ENCODE measurements around the gene MBNL2.

Gene MBNL2

DNA sequence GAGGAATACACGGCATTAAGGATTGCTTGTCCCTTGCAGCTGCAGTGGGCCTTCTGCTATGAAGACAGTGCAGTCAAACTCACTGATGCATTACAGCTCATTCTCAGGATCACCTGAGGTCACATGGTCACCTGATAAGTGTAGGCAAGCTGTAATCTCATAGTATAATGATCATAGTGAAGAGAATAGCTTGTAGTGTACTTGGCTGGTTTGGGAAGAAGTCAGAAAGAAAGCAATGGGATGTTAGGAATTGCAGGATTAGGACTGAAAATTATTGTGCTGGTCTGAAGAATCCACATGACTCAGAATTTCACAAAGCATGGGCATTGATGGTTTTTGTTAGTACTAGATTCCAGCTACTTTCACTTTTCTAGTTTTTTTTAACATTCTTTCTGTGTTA is 76.7 kb downstream of the MBNL2 start:
- DNase-seq (ENCODE audit: low read depth, low spot score) = no peak

DNA sequence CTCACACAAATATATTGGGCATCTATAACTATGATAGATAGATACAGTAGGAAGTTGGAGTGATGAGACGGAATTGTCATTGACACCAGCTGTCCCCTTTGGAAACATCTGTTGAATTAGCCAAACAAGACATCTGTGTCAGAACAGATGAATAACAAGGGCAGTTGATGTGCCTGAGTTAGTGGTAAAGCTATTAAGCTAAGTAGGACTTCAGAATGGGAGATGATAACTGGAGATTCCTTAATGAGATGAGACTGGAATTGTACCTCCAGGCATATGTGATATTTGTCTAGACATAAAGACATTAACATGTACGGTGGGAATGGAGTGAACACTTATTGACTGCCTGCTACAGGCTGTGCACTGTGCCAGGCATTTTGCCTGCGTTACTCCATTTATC is 78.7 kb downstream of the MBNL2 start:
- Histone ChIP-seq H3K27ac (ENCODE audit: low read length) (no peak overlapping the region), H3K9me3 (ENCODE audit: control insufficient read depth, insufficient read depth, low read length) (no peaks in the 10 kb centered on the region), H3K36me3 (ENCODE audit: control insufficient read depth, insufficient read depth, low read length) (no peaks in the 10 kb centered on the region), H3K4me3 (ENCODE audit: low read length) (no peak overlapping the region), H3K27me3 (ENCODE audit: control insufficient read depth, insufficient read depth, low read length) (no peaks in the 10 kb centered on the region), H3K4me1 (ENCODE audit: control insufficient read depth, insufficient read depth, low read length) (no peaks in the 10 kb centered on the region)
- WGBS (ENCODE audit: insufficient coverage, insufficient read length) = no CpG with 5 or more reads among the region's 3 CpGs
- no peak for DNase-seq (ENCODE audit: low read depth, low spot score)

More for the DNA sequence above, 76.7 kb downstream of the MBNL2 start:
- Histone ChIP-seq H3K27ac (ENCODE audit: low read length) (no peak overlapping the region), H3K4me3 (ENCODE audit: low read length) (no peak overlapping the region), H3K27me3 (ENCODE audit: control insufficient read depth, insufficient read depth, low read length) (no peaks in the 10 kb centered on the region), H3K9me3 (ENCODE audit: control insufficient read depth, insufficient read depth, low read length) (no peaks in the 10 kb centered on the region), H3K4me1 (ENCODE audit: control insufficient read depth, insufficient read depth, low read length) (no peaks in the 10 kb centered on the region), H3K36me3 (ENCODE audit: control insufficient read depth, insufficient read depth, low read length) (no peaks in the 10 kb centered on the region)
- WGBS (ENCODE audit: insufficient coverage, insufficient read length) = no CpG with 5 or more reads among the region's 1 CpG

DNA sequence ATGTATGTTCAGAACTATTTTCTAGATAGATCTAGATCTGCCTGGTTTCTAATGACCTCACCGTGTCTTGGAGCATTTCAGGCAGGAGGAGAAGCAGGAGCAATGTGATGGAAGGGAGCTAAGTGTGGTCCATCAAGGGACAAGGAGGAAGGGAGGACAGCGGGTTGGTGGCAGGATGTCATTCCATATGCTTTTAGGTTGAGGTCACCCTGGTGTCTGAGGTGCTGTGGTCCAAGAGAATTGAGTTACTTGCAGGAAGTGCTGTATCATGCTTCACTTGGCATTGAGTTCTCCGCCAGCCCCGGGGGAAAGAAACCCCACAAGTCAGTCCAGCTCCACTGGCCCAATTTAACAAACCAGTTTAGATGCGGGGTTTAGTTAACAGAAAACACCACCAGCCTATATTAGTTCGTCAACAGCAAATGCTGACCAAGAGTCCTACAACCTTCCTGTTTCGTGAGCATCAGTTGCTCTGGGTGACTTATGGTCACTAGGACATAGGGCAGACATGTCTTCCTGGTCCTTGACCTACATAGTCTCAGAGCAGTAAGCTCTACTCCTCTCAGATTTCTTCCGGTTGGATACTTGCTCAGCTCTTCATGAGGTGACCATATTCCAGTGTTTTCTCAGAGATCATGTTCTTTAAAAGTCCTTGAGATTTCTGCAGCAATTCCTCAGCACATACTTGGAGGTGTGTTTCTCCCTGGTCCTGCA is 79.4 kb downstream of the MBNL2 start:
- H3K36me3 ChIP-seq (ENCODE audit: control insufficient read depth, insufficient read depth, low read length) = no peaks in the 10 kb centered on the region
- no peak overlapping the region for H3K4me3 ChIP-seq (ENCODE audit: low read length)
- no peak for DNase-seq (ENCODE audit: low read depth, low spot score)
- WGBS (ENCODE audit: insufficient coverage, insufficient read length) = no CpG with 5 or more reads among the region's 8 CpGs
- no peak overlapping the region for H3K27ac ChIP-seq (ENCODE audit: low read length)
- H3K27me3 ChIP-seq (ENCODE audit: control insufficient read depth, insufficient read depth, low read length) = no peaks in the 10 kb centered on the region
- H3K9me3 ChIP-seq (ENCODE audit: control insufficient read depth, insufficient read depth, low read length) = no peaks in the 10 kb centered on the region
- H3K4me1 ChIP-seq (ENCODE audit: control insufficient read depth, insufficient read depth, low read length) = no peaks in the 10 kb centered on the region

DNA sequence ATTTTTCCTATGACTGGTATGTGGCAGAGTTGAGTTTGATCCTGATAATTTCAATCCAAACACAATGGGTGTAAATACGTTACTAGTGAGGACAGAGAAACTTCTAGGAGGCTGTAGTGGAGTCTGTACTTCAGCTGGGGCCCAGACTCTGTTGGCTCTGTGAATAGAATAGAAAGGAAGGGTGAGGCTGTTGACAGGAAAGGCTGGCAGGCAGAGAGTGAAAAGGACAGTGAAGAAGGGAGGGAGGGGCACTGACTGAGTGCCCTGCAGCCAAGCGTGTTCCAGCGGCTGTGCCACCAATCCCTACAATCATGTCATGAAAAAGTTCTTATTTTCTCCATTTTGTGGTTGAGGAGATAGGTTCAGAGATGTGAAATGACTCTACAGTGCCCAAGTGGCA is 80.5 kb downstream of the MBNL2 start:
- no peak overlapping the region for H3K4me3 ChIP-seq (ENCODE audit: low read length)
- no peak overlapping the region for H3K27ac ChIP-seq (ENCODE audit: low read length)
- H3K9me3 ChIP-seq (ENCODE audit: control insufficient read depth, insufficient read depth, low read length) = no peaks in the 10 kb centered on the region
- H3K27me3 ChIP-seq (ENCODE audit: control insufficient read depth, insufficient read depth, low read length) = no peaks in the 10 kb centered on the region
- no peak for DNase-seq (ENCODE audit: low read depth, low spot score)
- H3K36me3 ChIP-seq (ENCODE audit: control insufficient read depth, insufficient read depth, low read length) = no peaks in the 10 kb centered on the region
- no peaks in the 10 kb centered on the region for H3K4me1 ChIP-seq (ENCODE audit: control insufficient read depth, insufficient read depth, low read length)
- no CpG with 5 or more reads among the region's 3 CpGs for WGBS (ENCODE audit: insufficient coverage, insufficient read length)

DNA sequence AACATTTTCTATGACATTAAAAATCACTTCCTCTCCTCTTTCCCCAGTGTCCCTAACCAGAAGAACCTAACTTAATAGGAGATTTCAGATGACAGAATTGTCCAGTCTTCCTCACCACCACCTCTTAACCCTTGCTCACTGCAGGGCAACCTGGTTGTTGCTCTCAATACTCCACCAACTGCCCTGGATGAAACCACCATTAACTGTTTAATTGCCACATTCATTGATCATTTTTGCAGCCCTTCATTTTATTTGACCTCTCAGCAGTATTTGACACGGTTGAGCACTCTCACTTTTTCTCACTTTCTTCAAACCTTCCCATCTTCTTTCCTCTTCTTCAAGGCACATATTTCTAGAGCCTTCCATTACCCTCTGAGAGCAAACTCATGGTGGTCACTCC is 84.0 kb downstream of the MBNL2 start:
- H3K36me3 ChIP-seq (ENCODE audit: control insufficient read depth, insufficient read depth, low read length) = no peaks in the 10 kb centered on the region

DNA sequence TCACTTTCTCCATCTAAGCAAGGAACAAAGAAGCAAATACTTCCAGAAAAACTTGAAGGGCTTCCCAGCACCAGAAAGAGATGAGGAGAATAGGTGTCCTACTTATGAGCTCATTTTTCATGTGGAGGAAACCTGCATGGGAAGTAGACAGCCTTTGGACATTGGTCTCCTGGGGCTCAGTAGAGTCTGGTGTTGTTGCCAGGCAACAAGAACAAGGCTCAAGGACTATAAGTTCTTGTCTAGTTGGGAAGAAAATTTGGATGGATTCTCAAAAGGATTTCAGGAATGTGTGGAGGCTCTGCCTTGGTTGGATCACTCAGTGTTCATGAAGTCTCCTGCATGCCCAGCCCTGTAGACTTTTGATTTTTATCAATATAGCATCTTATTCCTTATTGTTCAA is 84.5 kb downstream of the MBNL2 start:
- DNase-seq (ENCODE audit: low read depth, low spot score) = no peak
- no peak overlapping the region for H3K27ac ChIP-seq (ENCODE audit: low read length)
- H3K36me3 ChIP-seq (ENCODE audit: control insufficient read depth, insufficient read depth, low read length) = no peaks in the 10 kb centered on the region
- no peaks in the 10 kb centered on the region for H3K9me3 ChIP-seq (ENCODE audit: control insufficient read depth, insufficient read depth, low read length)
- H3K4me1 ChIP-seq (ENCODE audit: control insufficient read depth, insufficient read depth, low read length) = no peaks in the 10 kb centered on the region; the same call in 1 of the 2 replicates
- no peak overlapping the region for H3K4me3 ChIP-seq (ENCODE audit: low read length)
- H3K27me3 ChIP-seq (ENCODE audit: control insufficient read depth, insufficient read depth, low read length) = no peaks in the 10 kb centered on the region

More for the DNA sequence above, 84.0 kb downstream of the MBNL2 start:
- no CpG with 5 or more reads among the region's 1 CpG for WGBS (ENCODE audit: insufficient coverage, insufficient read length)
- H3K27ac ChIP-seq (ENCODE audit: low read length) = no peak overlapping the region
- H3K4me1 ChIP-seq (ENCODE audit: control insufficient read depth, insufficient read depth, low read length) = no peaks in the 10 kb centered on the region; the same call in 1 of the 2 replicates
- no peaks in the 10 kb centered on the region for H3K9me3 ChIP-seq (ENCODE audit: control insufficient read depth, insufficient read depth, low read length)
- no peaks in the 10 kb centered on the region for H3K27me3 ChIP-seq (ENCODE audit: control insufficient read depth, insufficient read depth, low read length)
- H3K4me3 ChIP-seq (ENCODE audit: low read length) = no peak overlapping the region
- DNase-seq (ENCODE audit: low read depth, low spot score) = no peak

DNA sequence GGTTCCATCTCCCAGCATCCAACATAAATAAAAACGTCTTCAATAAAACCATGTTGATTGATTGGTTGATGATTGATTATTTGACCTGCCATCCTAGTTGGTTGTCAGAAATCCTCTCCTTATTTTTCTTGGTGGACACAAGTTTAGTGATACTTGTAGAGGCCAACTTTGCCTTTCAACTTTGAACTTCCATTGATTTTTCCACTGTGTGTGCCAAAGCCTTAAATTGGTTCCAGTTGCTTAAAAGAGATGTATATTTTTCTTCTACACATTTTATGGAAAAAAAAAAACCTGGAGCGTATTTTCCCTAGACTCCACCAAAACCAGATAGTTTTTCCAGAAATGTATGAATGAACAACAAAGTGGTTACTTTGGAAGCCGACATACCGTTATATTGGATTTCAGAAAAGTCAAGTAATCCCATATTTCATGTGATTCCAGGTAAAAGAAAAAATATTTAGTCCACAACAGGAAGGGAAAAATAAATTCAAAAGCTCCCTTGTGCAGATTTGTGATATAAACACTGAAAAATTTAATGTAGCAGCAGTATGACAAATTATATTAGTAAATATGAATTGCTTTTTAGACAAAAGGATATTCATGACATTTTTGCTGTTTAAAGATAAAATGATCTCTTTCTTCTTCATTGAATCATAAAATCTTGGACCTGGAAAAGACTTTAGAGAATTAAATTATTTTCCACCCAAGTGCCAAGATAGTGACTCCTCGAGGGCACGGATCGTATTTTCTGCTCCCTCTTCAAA is 85.2 kb downstream of the MBNL2 start:
- H3K4me3 ChIP-seq (ENCODE audit: low read length) = no peak overlapping the region
- H3K27ac ChIP-seq (ENCODE audit: low read length) = no peak overlapping the region
- H3K4me1 ChIP-seq (ENCODE audit: control insufficient read depth, insufficient read depth, low read length) = no peaks in the 10 kb centered on the region; the same call in 1 of the 2 replicates
- no peak for DNase-seq (ENCODE audit: low read depth, low spot score)
- no peaks in the 10 kb centered on the region for H3K27me3 ChIP-seq (ENCODE audit: control insufficient read depth, insufficient read depth, low read length)
- no peaks in the 10 kb centered on the region for H3K9me3 ChIP-seq (ENCODE audit: control insufficient read depth, insufficient read depth, low read length)
- H3K36me3 ChIP-seq (ENCODE audit: control insufficient read depth, insufficient read depth, low read length) = no peaks in the 10 kb centered on the region
- no CpG with 5 or more reads among the region's 7 CpGs for WGBS (ENCODE audit: insufficient coverage, insufficient read length)

DNA sequence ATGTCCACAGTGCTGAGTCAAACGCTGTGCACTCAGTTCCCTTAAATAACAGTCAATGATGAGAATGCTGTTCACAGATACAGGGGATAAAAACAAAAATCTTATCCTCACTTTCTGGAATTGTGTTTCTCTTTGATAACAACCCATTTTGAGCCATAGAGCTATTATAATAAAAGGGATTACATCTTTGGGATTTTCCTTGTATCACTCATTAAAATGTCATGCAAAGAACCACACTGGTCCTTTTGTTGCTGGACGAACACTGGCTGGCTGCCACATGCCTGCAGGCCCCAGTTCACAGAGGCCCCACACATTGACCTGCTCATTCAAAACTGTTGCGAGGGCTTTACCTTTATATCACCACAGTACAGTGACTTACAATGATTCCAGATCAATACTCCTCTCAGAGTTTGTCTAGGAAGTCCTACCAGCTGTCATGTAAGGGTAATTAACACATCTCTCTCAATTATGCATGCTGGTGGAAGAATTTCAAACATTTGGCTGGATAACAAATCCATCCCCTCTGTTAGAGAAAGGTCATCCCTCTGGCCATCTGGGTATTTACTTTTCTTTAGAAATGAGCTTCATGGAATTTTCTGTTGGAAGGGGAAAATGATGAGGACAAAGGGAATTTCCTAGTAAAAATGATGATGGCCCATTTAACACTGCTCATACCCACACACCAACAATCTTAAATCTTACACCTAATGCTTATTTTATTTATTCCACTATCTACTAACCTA is 85.9 kb downstream of the MBNL2 start:
- no peak overlapping the region for H3K27ac ChIP-seq (ENCODE audit: low read length)
- no peaks in the 10 kb centered on the region for H3K9me3 ChIP-seq (ENCODE audit: control insufficient read depth, insufficient read depth, low read length)
- DNase-seq (ENCODE audit: low read depth, low spot score) = no peak

DNA sequence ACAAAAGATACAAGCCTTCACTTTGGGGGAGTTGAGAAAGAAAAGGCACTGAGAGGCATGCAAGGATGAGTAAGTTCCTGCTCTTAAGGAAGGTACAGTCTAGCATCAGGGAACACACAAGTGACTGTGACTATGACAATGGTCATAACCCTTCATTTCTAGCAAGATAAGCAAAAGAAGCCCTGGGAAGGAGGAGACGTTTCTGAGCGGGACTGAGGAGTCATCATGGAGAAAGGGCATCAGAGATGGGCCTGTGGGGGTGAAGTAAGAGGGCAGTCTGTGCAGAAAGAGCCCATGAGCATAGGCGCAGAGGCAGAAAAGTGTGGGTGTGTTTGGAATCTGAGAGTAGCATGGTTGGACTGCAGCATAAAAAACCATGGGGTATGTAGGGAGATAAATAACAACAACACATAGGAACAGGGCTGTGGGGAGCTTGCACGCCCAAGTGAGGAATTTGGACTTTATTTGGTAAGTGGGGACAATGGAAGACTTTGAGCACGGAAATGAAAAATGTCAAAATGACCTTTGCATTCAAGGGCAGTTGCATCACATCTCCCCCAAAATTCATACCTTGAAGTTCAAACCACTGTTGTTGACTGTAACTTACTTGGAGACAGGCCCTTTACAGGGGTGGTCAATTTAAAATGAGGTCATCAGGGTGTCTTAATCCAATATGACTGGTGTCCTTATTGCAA is 86.7 kb downstream of the MBNL2 start:
- no peaks in the 10 kb centered on the region for H3K27me3 ChIP-seq (ENCODE audit: control insufficient read depth, insufficient read depth, low read length)
- H3K4me1 ChIP-seq (ENCODE audit: control insufficient read depth, insufficient read depth, low read length) = no peaks in the 10 kb centered on the region; the same call in 1 of the 2 replicates
- no peaks in the 10 kb centered on the region for H3K36me3 ChIP-seq (ENCODE audit: control insufficient read depth, insufficient read depth, low read length)
- H3K4me3 ChIP-seq (ENCODE audit: low read length) = no peak overlapping the region
- H3K27ac ChIP-seq (ENCODE audit: low read length) = no peak overlapping the region
- no CpG with 5 or more reads among the region's 5 CpGs for WGBS (ENCODE audit: insufficient coverage, insufficient read length)
- H3K9me3 ChIP-seq (ENCODE audit: control insufficient read depth, insufficient read depth, low read length) = no peaks in the 10 kb centered on the region
- DNase-seq (ENCODE audit: low read depth, low spot score) = no peak

More for the DNA sequence above, 85.9 kb downstream of the MBNL2 start:
- Histone ChIP-seq H3K4me3 (ENCODE audit: low read length) (no peak overlapping the region), H3K36me3 (ENCODE audit: control insufficient read depth, insufficient read depth, low read length) (no peaks in the 10 kb centered on the region), H3K27me3 (ENCODE audit: control insufficient read depth, insufficient read depth, low read length) (no peaks in the 10 kb centered on the region), H3K4me1 (ENCODE audit: control insufficient read depth, insufficient read depth, low read length) (no peaks in the 10 kb centered on the region; the same call in 1 of the 2 replicates)
- WGBS (ENCODE audit: insufficient coverage, insufficient read length) = no CpG with 5 or more reads among the region's 3 CpGs

DNA sequence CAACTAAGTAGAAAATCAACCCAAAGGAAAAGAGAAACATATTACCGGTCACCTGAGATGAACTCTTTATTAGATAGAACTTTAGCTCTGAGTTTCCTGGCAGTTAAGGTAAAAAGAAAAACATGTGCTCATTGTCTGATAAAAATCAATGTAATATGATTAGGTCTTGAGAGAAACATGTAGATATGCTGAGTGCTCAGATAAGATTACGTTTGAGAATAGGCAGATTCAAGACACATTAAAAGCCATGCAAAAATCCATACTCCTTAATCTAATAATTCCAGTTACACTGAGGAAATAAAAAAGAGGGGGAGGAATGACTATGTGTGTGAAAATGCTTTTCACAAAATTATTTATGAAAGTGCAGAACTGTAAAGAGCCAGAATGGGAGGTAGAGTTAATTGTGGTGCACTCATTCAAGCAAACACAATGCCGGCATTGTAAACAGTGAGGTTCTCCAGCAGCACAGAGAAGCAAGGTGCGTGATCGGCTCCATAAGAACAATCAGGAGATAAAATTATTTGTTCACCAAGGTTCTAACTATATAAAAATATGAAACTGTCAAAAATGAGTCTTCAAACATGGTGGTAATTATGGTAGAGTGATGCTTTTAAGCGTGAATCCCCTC is 88.8 kb downstream of the MBNL2 start:
- no peak overlapping the region for H3K4me3 ChIP-seq (ENCODE audit: low read length)
- no peaks in the 10 kb centered on the region for H3K9me3 ChIP-seq (ENCODE audit: control insufficient read depth, insufficient read depth, low read length)
- no peak overlapping the region for H3K27ac ChIP-seq (ENCODE audit: low read length)
- no peaks in the 10 kb centered on the region; the same call in 1 of the 2 replicates for H3K4me1 ChIP-seq (ENCODE audit: control insufficient read depth, insufficient read depth, low read length)
- H3K36me3 ChIP-seq (ENCODE audit: control insufficient read depth, insufficient read depth, low read length) = no peaks in the 10 kb centered on the region
- no peaks in the 10 kb centered on the region for H3K27me3 ChIP-seq (ENCODE audit: control insufficient read depth, insufficient read depth, low read length)
- DNase-seq (ENCODE audit: low read depth, low spot score) = no peak
- WGBS (ENCODE audit: insufficient coverage, insufficient read length) = no CpG with 5 or more reads among the region's 6 CpGs

Measured in iPS DF 6.9 (cell line).